Esophagus muscularis mucosa (tissue), 4 donors: ENCODE data around the gene SLC38A9. TPM values are rescaled to one million over a fixed set of nuclear protein-coding genes. Genes with fewer than 3 reads are reported as not detected.

Source experiments
- DNase-seq: peaks from one replicate; pipeline ENCODE4 v3.0.0-alpha.2; 2017; ENCODE audit errors: extremely low spot score
- H3K27ac ChIP-seq, 4 donors: fragments of 200-600 bp; sonication (generic); replicated peaks in 1 of 4; 1 replicate in 3 of 4; 2 replicates in 1 of 4; pipeline ENCODE4 v1.5.1; 2016 to 2019; ENCODE audit warnings: mild to moderate bottlenecking in 1 of 4
- H3K27me3 ChIP-seq, 4 donors: fragments of 200-600 bp; sonication (generic); one replicate each; pipeline versions ENCODE4 v1.5.1 to v1.6.0; 2016 to 2019
- H3K36me3 ChIP-seq, 4 donors: fragments of 200-600 bp; sonication (generic); one replicate each; pipeline ENCODE4 v1.5.1; 2016 to 2019
- H3K4me1 ChIP-seq, 4 donors: fragments of 200-600 bp; sonication (generic); one replicate each; pipeline ENCODE4 v1.5.1; 2016 to 2019
- H3K4me3 ChIP-seq, 4 donors: fragments of 200-600 bp; sonication (generic); 1 replicate in 2 of 4; 2 replicates in 2 of 4; pipeline ENCODE4 v1.5.1; 2016 to 2019; ENCODE audit warnings: mild to moderate bottlenecking in 4 of 4, moderate library complexity in 1 of 4
- H3K9me3 ChIP-seq, 4 donors: fragments of 200-600 bp; sonication (generic); 1 replicate in 3 of 4; 2 replicates in 1 of 4; pipeline ENCODE4 v1.5.1; 2016 to 2019
- CTCF ChIP-seq, 3 experiments: fragments of 200-600 bp in 2 of 3; fragments of 450-650 bp in 1 of 3; sonication (generic) in 2 of 3; IDR thresholded peaks; one replicate each; pipeline ENCODE4 v1.5.1; 2017 to 2019; ENCODE audit warnings: antibody characterized with exemption in 3 of 3, mild to moderate bottlenecking in 2 of 3, moderate library complexity in 1 of 3
- EP300 ChIP-seq: sonication (generic); formaldehyde crosslinking; IDR thresholded peaks from one replicate; pipeline ENCODE4 v1.6.1; 2017; ENCODE audit warnings: antibody characterized with exemption
- POLR2A ChIP-seq: fragments of 450-650 bp; IDR thresholded peaks from one replicate; pipeline ENCODE4 v1.6.1; 2017; ENCODE audit warnings: antibody characterized with exemption, moderate library complexity, mild to moderate bottlenecking, low read depth
- POLR2AphosphoS5 ChIP-seq, 2 donors: sonication (generic); formaldehyde crosslinking; IDR thresholded peaks; one replicate each; pipeline ENCODE4 v1.6.1; 2017; ENCODE audit warnings: antibody characterized with exemption in 2 of 2
- WGBS: methylation state at CpG from one replicate; pipeline ENCODE4 v1.1.5; 2018; 5-methylcytosine and 5-hydroxymethylcytosine counted together
- intact Hi-C: fragments of 100-400 bp; cut with DNase I; formaldehyde crosslinking; loops from one replicate; pipeline ENCODE4 v1.15.1; 2023
- total RNA-seq, 4 donors: library from RNA; depleted of rRNA; stranded (reverse); fragments of >200 nt; gene quantifications; one replicate each; pipeline versions ENCODE4 v1.1.0 to v1.2.1, GENCODE V29; 2016

SLC38A9 gene
- total RNA-seq, 4 donors from 2014 or later: 10.0 to 12.3 (median 11.0) TPM

GRCh38 chr5:55591686-55592085, 120.4 kb downstream of the SLC38A9 start:
- DNase-seq: no peak
- TF ChIP-seq CTCF (IDR thresholded peaks at IDR 0.05): no peak
- no peak for TF ChIP-seq POLR2AphosphoS5 (IDR thresholded peaks at IDR 0.05)
- TF ChIP-seq EP300: no peak
- no peak for TF ChIP-seq POLR2A
- no peak overlapping the region for H3K27ac ChIP-seq
- H3K27me3 ChIP-seq: no peaks in the 10 kb centered on the region
- peaks cover 3 to 10% (median 3%) of the 10 kb centered on the region in 4 donors for H3K4me1 ChIP-seq
- H3K36me3 ChIP-seq: no peaks in the 10 kb centered on the region
- no peaks in the 10 kb centered on the region for H3K9me3 ChIP-seq
- whole genome bisulfite sequencing: 67% methylated on average over 4 of the region's 4 CpGs
- intact Hi-C loops: no loop called here
- H3K4me3 ChIP-seq: no peak overlapping the region

- 38% methylated on average over 1 of the region's 1 CpG for WGBS
- Histone ChIP-seq H3K9me3 (no peaks in the 10 kb centered on the region), H3K36me3 (no peaks in the 10 kb centered on the region), H3K27ac (peak overlapping the region in 1 of 4 donors; percentile 35), H3K4me3 (no peak overlapping the region), H3K27me3 (no peaks in the 10 kb centered on the region), H3K4me1 (peaks cover 0 to 17% (median 10%) of the 10 kb centered on the region in 4 donors)
- DNase-seq: no peak
- intact Hi-C loops: no loop called here
- TF ChIP-seq CTCF (IDR thresholded peaks at IDR 0.05) (no peak), POLR2A (no peak), POLR2AphosphoS5 (IDR thresholded peaks at IDR 0.05) (no peak), EP300 (no peak)
Measured at GRCh38 chr5:55585206-55585610, 126.9 kb downstream of the SLC38A9 start.

- WGBS: 61% methylated on average over 3 of the region's 3 CpGs
- Histone ChIP-seq H3K36me3 (no peaks in the 10 kb centered on the region), H3K4me3 (no peak overlapping the region), H3K9me3 (no peaks in the 10 kb centered on the region), H3K4me1 (peaks cover 0 to 17% (median 10%) of the 10 kb centered on the region in 4 donors), H3K27ac (peak overlapping the region in 1 of 4 donors; percentile 35), H3K27me3 (no peaks in the 10 kb centered on the region)
- intact Hi-C loops: no loop called here
- no peak for DNase-seq
- TF ChIP-seq CTCF (IDR thresholded peaks at IDR 0.05): no peak
Measured at GRCh38 chr5:55584398-55585205, 127.5 kb downstream of the SLC38A9 start.

GRCh38 chr5:55583578-55583977, 128.5 kb downstream of the SLC38A9 start:
- Histone ChIP-seq H3K4me1 (peaks cover 5 to 26% (median 16%) of the 10 kb centered on the region in 4 donors), H3K4me3 (no peak overlapping the region), H3K27ac (no peak overlapping the region), H3K27me3 (no peaks in the 10 kb centered on the region), H3K36me3 (no peaks in the 10 kb centered on the region), H3K9me3 (no peaks in the 10 kb centered on the region)
- TF ChIP-seq POLR2AphosphoS5 (IDR thresholded peaks at IDR 0.05): no peak
- no peak for TF ChIP-seq CTCF (IDR thresholded peaks at IDR 0.05)
- intact Hi-C loops: no loop called here
- 94% methylated on average over 9 of the region's 9 CpGs for WGBS
- DNase-seq: no peak

- Histone ChIP-seq H3K9me3 (no peaks in the 10 kb centered on the region), H3K4me1 (peaks cover 18 to 37% (median 29%) of the 10 kb centered on the region in 4 donors), H3K36me3 (no peaks in the 10 kb centered on the region), H3K27ac (no peak overlapping the region), H3K4me3 (no peak overlapping the region), H3K27me3 (no peaks in the 10 kb centered on the region)
- intact Hi-C loops: no loop called here
- WGBS: 55% methylated on average over 2 of the region's 2 CpGs
- DNase-seq: no peak
- no peak for TF ChIP-seq POLR2A
- no peak for TF ChIP-seq CTCF (IDR thresholded peaks at IDR 0.05)
- no peak for TF ChIP-seq EP300
- no peak for TF ChIP-seq POLR2AphosphoS5 (IDR thresholded peaks at IDR 0.05)
Measured at GRCh38 chr5:55582256-55582655, 129.9 kb downstream of the SLC38A9 start.
